ENCODE results near the gene CCDC73.
"Not testable (repeated sequence)": the region's sequence is repeated elsewhere in the genome, so short reads cannot be mapped to it uniquely, and the experiment has no call there.

CCDC73 gene

DNA sequence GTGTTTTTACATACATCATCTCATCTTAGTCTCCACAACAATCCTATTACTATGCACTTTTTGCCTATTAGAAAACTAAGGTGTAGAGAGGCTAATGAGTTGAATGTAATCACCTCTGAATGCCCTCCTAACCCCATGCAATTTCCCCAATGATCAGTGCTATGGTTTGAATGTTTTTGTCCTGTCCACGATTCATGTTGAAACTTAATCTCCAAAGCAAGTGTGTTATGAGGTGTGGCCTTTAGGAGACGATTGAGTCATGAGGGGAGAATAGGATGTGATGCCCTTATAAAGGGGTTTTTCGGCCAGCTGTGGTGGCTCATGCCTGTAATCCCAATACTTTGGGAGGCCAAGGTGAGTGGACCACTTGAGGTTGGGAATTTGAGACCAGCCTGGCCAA, 2.0 kb upstream of the CCDC73 start:
- no peak for DNase-seq (ENCODE audit: low spot score)

DNA sequence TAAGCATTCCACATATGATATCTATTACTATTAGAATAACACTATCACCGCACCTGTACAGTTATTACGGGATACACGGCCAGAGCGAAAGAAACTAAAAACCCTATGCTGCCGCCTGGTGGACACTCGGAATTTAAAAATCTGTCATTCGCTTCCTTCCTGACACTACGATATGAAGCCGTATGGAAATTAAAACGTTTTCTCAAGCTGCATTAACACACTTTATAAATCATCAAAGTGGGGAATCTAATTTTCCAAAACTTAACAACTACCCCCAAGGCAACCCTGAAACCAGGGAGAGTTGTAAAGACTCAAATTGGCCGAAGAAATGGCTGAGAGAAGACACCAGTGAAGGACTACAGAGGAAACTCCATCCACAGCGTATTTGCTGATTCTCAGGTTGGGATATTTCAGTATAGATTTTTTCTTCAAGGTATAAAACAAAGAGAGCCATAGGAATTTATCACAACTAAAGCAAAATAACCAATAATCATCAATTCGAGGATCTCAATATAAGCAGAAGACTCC, 1.4 kb downstream of the CCDC73 start:
- peak; percentile 48 for DNase-seq (ENCODE audit: low spot score)

DNA sequence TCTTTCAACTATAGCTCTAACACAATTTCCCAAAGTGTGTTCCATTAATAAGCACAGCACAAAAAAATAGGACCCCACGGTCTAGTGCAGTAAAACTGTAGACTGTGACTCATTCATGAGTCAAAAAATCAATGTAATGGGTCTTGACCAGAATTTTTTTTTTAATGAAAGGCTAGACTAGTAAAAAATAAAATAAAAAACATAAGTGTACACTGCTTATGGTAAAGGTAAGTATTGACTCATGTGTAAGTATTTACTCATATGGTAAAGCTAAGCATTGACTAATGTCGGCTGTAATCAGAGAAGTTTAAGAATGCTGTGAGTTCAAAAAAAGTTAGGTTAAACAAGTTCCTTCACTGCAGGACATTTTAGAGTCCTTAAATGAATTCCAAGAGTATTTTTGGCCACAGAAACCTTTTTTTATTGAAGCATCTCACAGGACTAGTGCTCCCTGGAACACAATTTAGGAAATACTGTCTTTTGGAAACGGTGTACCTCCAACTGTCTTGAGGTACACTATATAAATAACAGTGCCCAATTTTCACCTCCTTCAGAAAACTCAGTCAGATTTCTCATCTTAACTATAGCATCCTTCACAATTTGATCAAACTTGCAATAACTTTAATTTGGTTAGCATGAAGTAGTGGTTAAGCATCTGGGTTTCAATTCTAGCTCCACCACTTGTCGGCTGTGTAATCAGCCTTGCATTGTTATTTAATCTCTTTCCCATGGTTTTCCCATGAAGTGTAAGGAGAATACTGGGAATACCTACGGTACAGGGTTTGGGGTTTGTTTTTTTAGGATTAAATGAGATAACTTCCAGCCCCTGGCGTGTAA, 2.1 kb downstream of the CCDC73 start:
- DNase-seq (ENCODE audit: low spot score), result no peak

- no peak for DNase-seq (ENCODE audit: low spot score)
These were observed 3.5 kb downstream of the CCDC73 start for GRCh38 chr11:32790916-32791315.

GRCh38 chr11:32786811-32787210, 7.7 kb downstream of the CCDC73 start:
- no peak for DNase-seq (ENCODE audit: low spot score)

GRCh38 chr11:32785262-32785661, 9.2 kb downstream of the CCDC73 start:
- DNase-seq (ENCODE audit: low spot score), result no peak

GRCh38 chr11:32781721-32782120, 12.7 kb downstream of the CCDC73 start:
- no peak for DNase-seq (ENCODE audit: low spot score)

GRCh38 chr11:32780839-32781238, 13.6 kb downstream of the CCDC73 start:
- DNase-seq (ENCODE audit: low spot score), result not testable (repeated sequence)

DNA sequence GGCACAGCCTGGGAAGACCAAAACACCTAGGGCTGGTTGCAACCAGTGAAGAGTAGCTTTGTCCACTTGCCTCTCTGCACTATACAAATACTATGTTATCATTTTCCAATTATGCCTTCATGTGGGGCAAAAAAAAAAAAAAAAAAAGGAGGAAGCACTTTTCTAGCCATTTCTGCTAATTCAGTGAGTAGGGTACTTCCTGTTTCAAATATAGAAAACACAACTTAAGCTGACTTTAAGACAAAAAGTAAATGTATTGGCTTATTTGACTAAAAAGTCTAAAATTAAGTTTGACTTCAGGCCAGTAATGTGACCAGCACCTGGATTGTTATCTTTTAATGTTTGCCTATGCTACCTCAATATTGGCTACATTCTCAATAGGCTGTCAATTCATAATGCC, 15.3 kb downstream of the CCDC73 start:
- peak; percentile 26 for DNase-seq (ENCODE audit: low spot score)

DNA sequence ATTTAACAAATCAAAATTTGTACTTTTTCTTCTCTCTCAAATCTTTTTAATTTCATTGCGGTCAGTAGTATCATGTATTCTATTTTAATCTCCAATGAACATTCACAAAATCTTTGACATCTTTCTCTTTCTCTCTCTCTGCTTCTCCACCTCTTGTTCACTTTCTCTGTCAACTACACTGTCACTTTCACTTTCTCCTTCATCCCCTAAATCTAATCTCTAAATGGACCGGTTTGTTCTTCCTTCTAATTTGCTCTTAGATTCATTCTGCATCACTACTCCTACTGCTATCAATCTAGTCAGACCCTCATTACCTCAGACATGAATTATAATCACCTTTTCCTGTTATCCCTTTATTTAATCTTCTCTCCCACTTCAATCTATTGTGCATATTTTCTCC, 18.6 kb downstream of the CCDC73 start:
- no peak for DNase-seq (ENCODE audit: low spot score)

GRCh38 chr11:32774081-32774480, 20.4 kb downstream of the CCDC73 start:
- DNase-seq (ENCODE audit: low spot score), result no peak

- DNase-seq (ENCODE audit: low spot score), result no peak
These were observed 21.7 kb downstream of the CCDC73 start for GRCh38 chr11:32772731-32773130.

DNA sequence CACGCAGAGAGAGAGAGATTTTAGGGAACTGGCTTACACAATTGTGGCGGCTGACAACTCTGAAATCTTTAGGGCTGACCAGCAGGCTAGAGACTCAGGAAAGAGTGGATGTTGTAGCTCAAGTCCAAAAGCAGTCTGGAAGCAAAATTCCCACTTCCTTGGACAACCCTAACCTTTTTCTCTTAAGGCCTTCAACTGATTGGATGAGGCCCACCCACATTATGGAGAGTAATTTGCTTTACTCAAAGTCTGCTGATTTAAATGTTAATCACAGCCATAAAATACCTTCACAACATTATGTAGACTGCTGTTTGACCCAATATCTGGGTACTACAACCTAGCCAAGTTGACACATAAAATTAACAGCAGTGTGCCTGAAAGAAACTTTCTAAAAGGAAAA, 32.7 kb downstream of the CCDC73 start:
- not testable (repeated sequence) for DNase-seq (ENCODE audit: low spot score)

DNA sequence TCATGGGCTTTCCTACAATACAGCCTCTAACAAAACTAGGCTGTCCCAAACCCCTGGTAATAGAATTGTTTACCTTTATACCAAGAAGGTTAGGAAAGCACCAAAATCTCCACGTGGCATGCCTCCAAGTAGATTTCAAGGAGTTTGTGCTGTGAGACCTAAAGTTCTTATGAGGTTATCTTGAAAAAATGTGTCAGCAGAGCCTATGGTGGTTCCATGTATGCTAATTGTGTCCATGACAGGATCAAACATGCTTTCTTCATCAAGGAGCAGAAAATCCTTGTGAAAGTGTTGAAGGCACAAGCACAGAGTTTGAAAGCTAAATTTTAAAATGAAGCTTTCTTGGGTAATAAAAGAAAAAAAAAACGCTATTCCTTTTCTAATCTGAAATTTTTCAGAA, 36.2 kb downstream of the CCDC73 start:
- no peak for DNase-seq (ENCODE audit: low spot score)

- DNase-seq (ENCODE audit: low spot score), result not testable (repeated sequence)
These were observed 41.3 kb downstream of the CCDC73 start for GRCh38 chr11:32753181-32753580.

- no peak for DNase-seq (ENCODE audit: low spot score)
These were observed 42.5 kb downstream of the CCDC73 start for GRCh38 chr11:32752001-32752400.

- no peak for DNase-seq (ENCODE audit: low spot score)
These were observed 43.1 kb downstream of the CCDC73 start for GRCh38 chr11:32751381-32751780.

- no peak for DNase-seq (ENCODE audit: low spot score)
These were observed 64.5 kb downstream of the CCDC73 start for GRCh38 chr11:32729976-32730375.

GRCh38 chr11:32723332-32723731, 71.1 kb downstream of the CCDC73 start:
- DNase-seq (ENCODE audit: low spot score), result no peak

DNA sequence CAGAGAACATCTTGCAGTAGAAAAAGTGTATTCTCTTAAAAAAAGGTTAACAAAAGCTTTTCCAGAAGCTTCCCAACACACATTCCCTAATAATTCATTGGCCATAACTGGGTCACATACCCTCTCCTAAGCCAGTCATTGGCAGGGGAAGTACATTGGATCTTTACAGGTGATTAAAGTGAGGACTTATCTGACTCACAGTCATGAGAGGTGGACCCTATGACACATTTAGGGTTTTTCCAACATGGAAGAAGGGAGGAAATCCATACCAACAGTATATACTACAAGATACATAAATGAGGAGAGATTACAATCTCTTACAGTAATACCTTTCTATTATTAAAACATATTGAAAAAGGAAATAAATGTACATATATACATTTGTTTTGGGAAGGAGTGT, 72.2 kb downstream of the CCDC73 start:
- no peak for DNase-seq (ENCODE audit: low spot score)

DNA sequence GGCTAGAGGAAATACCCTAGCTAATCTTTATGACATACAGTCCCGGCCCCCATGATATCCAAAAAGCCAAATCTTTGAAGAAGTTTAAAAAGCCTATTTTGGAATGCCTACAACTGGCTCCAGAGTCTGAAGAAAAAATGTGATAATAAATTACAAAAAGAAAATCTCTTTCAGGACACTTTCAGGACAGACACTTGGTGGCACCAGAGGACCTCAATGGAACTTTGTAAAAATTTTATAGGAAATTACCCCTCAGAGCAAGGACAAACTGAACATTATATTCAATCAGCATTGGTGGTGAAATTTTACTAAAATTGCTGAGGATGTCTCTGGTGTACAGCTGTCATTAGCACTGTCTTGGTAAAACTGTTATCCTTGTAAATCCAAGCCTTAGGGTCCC, 81.0 kb downstream of the CCDC73 start:
- no peak for DNase-seq (ENCODE audit: low spot score)

DNA sequence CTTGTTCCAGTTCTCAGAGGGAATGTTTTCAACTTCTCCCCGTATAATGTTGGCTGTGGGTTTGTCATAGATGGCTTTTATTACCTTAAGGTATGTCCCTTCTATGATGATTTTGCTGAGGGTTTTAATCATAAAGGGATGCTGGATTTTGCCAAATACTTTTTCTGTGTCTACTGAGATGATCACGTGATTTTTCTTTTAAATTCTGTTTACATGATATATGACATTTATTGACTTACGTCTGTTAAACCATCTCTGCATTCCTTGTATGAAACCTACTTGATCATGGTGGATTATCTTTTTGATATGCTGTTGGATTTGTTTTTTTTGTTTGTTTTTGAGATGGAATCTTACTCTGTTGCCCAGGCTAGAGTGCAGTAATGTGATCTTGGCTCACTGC, 85.5 kb downstream of the CCDC73 start:
- DNase-seq (ENCODE audit: low spot score), result not testable (repeated sequence)

- DNase-seq (ENCODE audit: low spot score), result no peak
These were observed 87.3 kb downstream of the CCDC73 start for GRCh38 chr11:32706985-32707741.
